Hepatocyte (in vitro differentiated cells): Measurements from ENCODE around the gene TCF12.

Source experiments
- EZH2 ChIP-seq: fragments of 200-600 bp; sonication (generic); IDR thresholded peaks from 2 replicates; pipeline ENCODE4 v1.6.1; 2016; ENCODE audit warnings: antibody characterized with exemption, mild to moderate bottlenecking, borderline replicate concordance
- EZH2phosphoT487 ChIP-seq: fragments of 200-600 bp; sonication (generic); IDR thresholded peaks from one replicate; pipeline ENCODE4 v1.6.1; 2018; ENCODE audit warnings: antibody characterized with exemption, mild to moderate bottlenecking, low read depth, moderate library complexity; ENCODE audit not compliant: unreplicated experiment, severe bottlenecking
- TF ChIP-seq, protein P1 (sequence below): fragments of 200-600 bp; sonication (generic); IDR thresholded peaks from 2 replicates; pipeline ENCODE4 v1.5.1; 2016; ENCODE audit warnings: antibody characterized with exemption, mild to moderate bottlenecking; ENCODE audit not compliant: poor library complexity

DNA sequence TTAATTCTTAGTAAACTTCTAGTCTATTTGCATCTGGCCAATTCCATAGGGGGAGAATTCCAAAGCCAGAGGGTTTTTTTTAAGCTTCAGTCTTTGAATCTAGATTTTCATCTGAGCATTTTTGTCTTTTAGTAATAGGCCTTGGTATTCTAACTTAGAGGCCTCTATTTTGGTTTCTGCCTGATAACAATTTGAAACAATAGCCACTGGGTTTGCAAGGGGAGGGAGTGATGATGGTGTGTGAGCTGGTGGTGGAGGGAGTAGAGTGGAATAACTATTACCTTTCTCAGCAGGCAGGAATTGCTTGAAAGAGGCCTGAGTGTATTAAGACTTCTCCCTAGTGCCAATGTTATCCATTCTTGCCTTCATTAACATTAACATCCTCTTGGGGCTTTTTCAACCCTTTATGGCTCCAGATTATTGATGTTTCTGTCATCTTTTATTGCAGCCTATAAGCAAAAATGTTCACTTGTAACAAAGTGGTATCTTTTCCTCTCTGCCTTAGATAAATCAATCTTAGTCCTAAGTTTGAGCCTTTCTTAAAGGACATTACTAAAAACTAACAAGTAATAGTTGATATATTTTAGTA is 26.5 kb upstream of the TCF12 start:
- TF ChIP-seq, protein P1, sequence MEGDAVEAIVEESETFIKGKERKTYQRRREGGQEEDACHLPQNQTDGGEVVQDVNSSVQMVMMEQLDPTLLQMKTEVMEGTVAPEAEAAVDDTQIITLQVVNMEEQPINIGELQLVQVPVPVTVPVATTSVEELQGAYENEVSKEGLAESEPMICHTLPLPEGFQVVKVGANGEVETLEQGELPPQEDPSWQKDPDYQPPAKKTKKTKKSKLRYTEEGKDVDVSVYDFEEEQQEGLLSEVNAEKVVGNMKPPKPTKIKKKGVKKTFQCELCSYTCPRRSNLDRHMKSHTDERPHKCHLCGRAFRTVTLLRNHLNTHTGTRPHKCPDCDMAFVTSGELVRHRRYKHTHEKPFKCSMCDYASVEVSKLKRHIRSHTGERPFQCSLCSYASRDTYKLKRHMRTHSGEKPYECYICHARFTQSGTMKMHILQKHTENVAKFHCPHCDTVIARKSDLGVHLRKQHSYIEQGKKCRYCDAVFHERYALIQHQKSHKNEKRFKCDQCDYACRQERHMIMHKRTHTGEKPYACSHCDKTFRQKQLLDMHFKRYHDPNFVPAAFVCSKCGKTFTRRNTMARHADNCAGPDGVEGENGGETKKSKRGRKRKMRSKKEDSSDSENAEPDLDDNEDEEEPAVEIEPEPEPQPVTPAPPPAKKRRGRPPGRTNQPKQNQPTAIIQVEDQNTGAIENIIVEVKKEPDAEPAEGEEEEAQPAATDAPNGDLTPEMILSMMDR: no peak
- TF ChIP-seq EZH2: no peak
- no peak for TF ChIP-seq EZH2phosphoT487
